Small intestine (tissue), 4 donors: ENCODE measurements around the gene CELA3A. TPM values are rescaled to one million over a fixed set of nuclear protein-coding genes. Genes with fewer than 3 reads are reported as not detected.

Source experiments
- polyA plus RNA-seq, 4 donors: library from polyadenylated mRNA; stranded (reverse) in 3 of 4; unstranded in 1 of 4; fragments of 200-250 nt in 3 of 4; fragments of 120-200 nt in 1 of 4; gene quantifications; one replicate each; pipeline versions ENCODE4 v1.2.1 to v1.2.3, GENCODE V29; 2013
- donor health status: healthy with polysubstance abuse.
- donor health status: Bipolar disorder and iron deficiency.
- donor health status: healthy.

CELA3A gene
- polyA plus RNA-seq, 4 donors = 0.16 to 30.6 (median 4.4) TPM

Other genes with a start within 250 kb of the CELA3A start
- 10 to 100 TPM; 15.1 to 43.1 (median 17.8) TPM for gene USP48, start 218.5 kb upstream of the CELA3A start, polyA plus RNA-seq
- gene LDLRAD2, start 189.4 kb upstream of the CELA3A start, polyA plus RNA-seq = 1 to 10 TPM in 1 of 4 donors, under 1 TPM in 3; 0.22 to 1.7 (median 0.83) TPM
- 10 to 100 TPM in 3 of 4 donors, 1 to 10 TPM in 1; 3.6 to 82.3 (median 36.3) TPM for gene HSPG2, start 64.3 kb upstream of the CELA3A start, polyA plus RNA-seq
- gene CELA3B, start 24.6 kb upstream of the CELA3A start, polyA plus RNA-seq = 10 to 100 TPM in 1 of 4 donors, 1 to 10 TPM in 1, under 1 TPM in 2; 0.27 to 11.4 (median 2.2) TPM
- gene CDC42, start 51.1 kb downstream of the CELA3A start, polyA plus RNA-seq = 100 to 1,000 TPM; 175 to 255 (median 235) TPM
- gene WNT4, start 141.4 kb downstream of the CELA3A start, polyA plus RNA-seq = 1 to 10 TPM in 2 of 4 donors, under 1 TPM in 1, not detected in 1; 0.81 to 2.3 (median 1.3) TPM